Right ventricle myocardium inferior (tissue), 1 donor: Measurements from ENCODE around the gene DCAF4. TPM values are rescaled to one million over a fixed set of nuclear protein-coding genes. Genes with fewer than 3 reads are reported as not detected.
"Not testable (repeated sequence)": the region's sequence is repeated elsewhere in the genome, so short reads cannot be mapped to it uniquely, and the experiment has no call there.

Experiments
- ATAC-seq: fragments of 200-7000 bp; cut with Tn5 transposase; one replicate; pipeline ENCODE4 v1.9.1; 2020; ENCODE audit warnings: mild to moderate bottlenecking, moderate library complexity
- DNase-seq: peaks from one replicate; pipeline ENCODE4 v3.0.0; 2021; ENCODE audit errors: missing footprints
- intact Hi-C: fragments of 100-400 bp; cut with DNase I; formaldehyde crosslinking; loops from one replicate; pipeline ENCODE4 v1.11.0; 2022
- total RNA-seq: library from RNA; stranded (reverse); fragmentation: NEBNext Ultra II Directional; extraction: Animal tissue kit (Norgen Biotek cat#: 25700); gene quantifications from one replicate; pipeline ENCODE4 v1.2.1, GENCODE V29; 2021
- donor health status: DM: no; HTN: yes; CAD: no; lungs with severe emphysema.

DCAF4 gene
- total RNA-seq, 1 donor from 2014 or later = 7.9 TPM

DNA sequence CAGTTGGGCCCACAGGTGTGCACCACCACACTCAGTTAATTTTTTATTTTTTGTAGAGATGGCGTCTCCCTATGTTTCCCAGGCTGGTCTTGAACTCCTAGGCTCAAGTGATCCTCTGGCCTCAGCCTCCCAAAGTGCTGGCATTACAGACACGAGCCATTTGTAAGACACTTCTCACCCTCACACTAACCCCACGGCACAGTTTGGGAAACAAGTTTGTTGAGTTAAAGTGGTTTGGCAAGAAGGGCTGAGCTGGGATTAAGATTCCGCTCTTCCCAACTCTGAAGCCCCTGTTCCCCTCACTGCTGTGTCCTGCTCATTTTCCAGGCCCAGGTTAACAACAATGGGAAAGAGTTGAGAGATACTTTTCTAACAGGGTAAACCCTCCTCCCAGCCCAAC is 34.8 kb downstream of the DCAF4 start:
- DNase-seq, ATAC-seq, intact Hi-C loops: not testable (repeated sequence)

DNA sequence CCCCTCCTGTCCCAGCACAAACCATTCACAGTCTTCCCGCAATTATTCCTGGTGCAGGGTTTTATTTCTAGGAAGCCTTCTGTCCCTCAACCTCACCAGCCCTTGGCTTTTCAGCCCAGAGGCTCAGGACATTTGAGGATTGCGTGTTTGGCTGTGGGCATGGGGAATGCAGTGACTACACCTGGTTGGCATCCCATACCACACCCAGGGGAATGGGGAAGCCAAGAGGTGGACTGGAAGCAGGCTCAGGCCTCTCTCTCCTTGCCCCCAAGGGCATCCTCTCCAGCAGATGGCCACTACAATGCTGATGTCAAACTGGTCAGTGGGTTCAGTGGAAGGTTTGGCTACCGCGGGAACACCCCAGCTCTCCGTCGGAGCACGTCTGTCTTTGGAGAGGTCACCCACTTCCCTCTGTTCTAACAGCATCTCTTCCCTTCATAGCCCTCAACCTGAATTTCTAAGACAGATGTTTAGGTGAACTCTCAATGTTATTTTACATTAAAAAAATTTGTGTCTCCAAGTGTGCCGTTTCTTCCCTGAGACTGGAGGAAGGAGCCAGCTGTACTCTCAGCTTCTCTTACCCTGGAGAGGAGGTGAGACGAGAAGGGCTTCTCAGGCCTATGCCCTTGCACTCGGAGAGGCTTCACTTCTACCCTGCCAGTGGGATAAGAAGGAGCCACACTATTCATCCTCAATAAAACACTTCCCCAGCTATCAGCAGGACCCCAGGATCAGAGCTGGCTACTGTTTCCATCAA is 35.5 kb downstream of the DCAF4 start:
- no peak for ATAC-seq
- intact Hi-C loops = no loop called here

GRCh38 chr14:72962336-72962754 is 36.1 kb downstream of the DCAF4 start:
- DNase-seq, ATAC-seq, intact Hi-C loops: not testable (repeated sequence)

More for the DNA sequence above, 35.5 kb downstream of the DCAF4 start:
- no peak for DNase-seq

DNA sequence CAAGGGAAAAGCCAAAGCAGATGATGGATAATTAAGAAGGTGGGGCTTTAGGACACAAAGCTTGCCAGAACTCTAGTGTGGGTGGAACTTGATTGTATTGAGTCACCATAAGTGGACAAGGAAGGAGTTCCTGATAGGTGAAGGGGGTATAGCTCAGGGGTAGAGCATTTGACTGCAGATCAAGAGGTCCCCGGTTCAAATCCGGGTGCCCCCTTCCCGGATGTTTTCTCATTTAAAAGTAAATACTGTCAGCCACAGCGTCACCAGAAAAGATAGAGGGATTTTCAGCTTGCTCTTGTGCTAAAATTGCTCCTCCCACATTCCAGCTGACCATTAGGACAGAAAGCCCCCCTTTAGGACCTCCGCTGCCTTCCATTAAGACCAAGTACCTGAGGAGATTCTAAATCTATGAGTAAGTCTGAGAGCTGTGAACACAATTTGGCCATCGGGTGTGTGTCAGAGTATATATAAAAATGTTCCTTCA is 36.6 kb downstream of the DCAF4 start:
- ATAC-seq (no peak), DNase-seq (no peak)
- intact Hi-C loops = no loop called here

DNA sequence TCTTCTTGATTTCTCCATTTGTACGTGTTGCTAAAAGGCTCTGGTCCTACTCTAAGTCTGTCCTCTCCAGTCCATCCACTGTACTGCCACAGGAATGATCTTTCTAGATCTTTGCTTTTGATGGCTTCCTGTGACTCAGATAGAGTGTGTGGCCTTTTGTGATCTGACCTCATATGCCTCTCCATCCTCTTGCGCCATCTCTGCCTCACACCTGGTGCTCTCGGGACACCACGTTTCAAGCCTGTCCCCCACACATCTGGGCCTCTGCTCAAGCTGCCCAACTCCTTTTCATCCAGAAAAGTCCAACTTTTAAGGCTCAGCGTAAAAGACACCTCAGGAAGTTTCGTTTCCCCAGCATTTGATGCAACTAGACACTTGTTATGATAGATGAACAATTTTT is 39.0 kb downstream of the DCAF4 start:
- intact Hi-C loops = no loop called here
- DNase-seq (no peak), ATAC-seq (no peak)

DNA sequence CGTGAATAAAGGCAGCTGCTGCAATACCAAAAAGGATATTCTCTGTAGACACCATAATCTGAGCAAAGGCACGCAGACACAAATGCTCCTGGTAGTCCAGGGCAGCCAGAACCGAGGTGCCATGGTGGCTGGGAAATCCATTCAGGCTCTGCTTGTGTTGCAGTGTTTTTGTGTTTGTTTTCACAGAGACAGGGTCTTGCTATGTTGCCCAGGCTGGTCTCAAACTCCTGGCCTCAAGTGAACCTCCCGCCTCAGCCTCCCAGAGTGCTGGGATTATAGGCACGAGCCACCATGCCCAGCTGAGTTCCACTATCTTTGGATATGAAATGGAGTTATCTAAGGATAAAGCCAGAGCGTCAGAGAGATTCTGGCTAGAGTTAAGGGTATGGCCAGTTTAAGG is 39.8 kb downstream of the DCAF4 start:
- ATAC-seq (no peak), DNase-seq (no peak)
- intact Hi-C loops = no loop called here

- intact Hi-C loops = no loop called here
- ATAC-seq (no peak), DNase-seq (no peak)
These were observed 42.1 kb downstream of the DCAF4 start for GRCh38 chr14:72968316-72968715.

DNA sequence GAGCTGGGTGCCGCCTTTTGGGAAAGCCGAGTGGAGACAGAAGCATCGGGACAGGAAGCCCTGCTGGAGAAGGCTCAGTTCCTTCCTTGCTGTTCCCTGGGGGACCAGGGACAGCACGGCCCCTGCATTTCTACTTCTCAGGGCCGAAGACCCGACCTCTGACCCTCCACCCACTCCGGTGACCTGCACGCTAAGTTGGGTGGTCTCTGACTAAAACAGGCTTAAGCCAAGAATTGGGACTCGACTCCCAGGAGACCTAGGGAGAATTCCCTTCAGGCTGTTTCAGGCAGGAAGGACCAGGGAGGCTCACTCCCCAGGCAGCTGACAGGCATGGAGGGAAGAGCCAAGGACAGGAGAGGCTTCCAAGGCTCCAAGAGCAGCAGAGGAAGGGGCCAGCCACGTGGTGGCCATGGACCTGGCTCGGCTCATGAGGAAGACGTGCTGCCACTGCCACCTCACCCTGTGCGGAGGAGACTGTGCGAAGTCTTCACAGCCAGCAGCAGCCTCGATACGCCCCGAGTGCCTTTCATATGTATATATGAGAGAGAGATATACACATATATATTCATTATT is 43.9 kb downstream of the DCAF4 start:
- DNase-seq (no peak), ATAC-seq (no peak)
- intact Hi-C loops = no loop called here

GRCh38 chr14:72970824-72971434 is 44.7 kb downstream of the DCAF4 start:
- intact Hi-C loops = no loop called here
- ATAC-seq (no peak), DNase-seq (no peak)

DNA sequence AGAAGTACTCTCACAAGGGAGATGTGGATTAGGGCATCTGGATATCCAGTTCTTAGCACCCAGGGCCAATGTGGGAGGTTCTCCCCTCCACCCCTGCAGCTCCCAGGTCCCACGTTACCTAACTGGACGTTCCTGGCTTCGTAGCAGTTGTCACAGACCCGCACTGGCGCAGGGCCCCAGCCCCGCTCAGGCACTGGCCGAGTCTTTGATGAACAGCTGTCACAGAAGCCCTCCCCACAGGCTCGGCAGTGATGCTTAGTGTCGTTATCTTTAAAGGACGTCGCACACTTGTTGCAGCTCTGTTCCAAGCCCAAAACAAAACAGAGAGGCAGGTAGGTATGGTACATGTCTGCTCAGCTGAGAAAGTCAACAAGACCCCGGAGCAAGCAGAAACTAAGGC is 48.4 kb downstream of the DCAF4 start:
- ATAC-seq = no peak
- DNase-seq = no peak
- intact Hi-C loops = no loop called here

GRCh38 chr14:72975770-72976169 is 49.5 kb downstream of the DCAF4 start:
- ATAC-seq (no peak), DNase-seq (no peak)
- intact Hi-C loops = no loop called here

DNA sequence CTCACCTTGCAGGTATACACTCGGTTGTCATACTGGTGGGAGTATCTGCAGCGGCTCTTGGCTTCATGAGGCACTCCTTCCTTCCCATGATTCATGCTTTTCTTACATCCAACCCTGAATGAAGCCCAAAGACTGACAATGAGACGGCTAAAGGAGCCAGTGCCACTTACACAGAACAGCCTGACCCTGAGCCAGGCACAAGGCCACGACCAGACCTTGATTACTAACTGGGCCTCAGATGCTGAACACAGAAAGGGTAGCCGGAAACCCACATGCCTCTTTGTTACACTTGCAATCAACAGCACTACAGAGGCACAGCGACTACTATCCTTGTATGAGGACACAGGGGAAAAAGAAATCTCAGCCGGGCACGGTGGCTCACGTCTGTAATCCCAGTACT is 52.6 kb downstream of the DCAF4 start:
- DNase-seq (no peak), ATAC-seq (no peak)
- intact Hi-C loops = no loop called here

DNA sequence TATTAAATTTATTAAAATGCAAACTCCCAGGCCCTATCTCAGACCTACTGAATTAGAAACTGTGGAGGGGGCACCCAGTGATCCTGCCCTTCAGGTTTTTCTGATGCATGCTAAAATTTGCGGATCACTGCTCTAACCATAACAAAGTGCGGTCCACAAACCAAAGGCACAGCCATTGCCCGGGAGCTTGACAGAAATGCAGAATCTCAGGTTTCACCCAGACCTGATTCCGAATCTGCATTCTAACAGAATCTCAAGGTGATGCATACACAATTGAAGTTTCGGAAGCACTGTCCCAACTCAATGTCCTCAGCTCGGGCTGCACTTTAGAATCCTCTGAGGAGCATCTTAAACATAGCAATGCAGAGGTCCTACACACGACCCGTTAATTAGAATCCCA is 54.6 kb downstream of the DCAF4 start:
- ATAC-seq = no peak
- intact Hi-C loops = no loop called here

DNA sequence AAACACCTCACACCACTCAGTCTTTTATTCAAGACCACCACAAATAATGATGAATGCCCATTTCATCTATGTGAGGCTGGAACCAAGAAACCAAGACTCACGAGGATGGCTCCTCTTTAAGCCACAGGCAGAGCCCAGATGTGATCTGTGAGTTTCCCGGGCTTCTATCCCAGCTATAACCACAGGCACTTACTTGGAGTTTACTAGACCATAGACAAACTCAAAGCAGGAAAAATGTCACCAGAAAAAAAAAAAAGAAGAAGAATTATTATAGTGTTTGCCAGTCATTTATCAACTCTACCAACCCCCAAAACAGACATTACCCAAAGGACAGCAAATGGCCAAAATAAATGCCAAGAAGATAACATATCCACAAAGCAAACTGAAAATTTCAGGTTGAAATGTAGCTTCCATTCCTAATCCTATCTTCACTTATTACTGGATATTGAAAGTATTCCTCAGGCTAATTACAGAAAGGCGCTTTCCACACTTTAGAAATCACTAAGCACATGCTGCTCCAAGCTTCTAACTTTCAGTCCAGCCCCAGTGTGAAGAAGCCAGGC is 56.0 kb downstream of the DCAF4 start:
- intact Hi-C loops = no loop called here

More for the DNA sequence above, 54.6 kb downstream of the DCAF4 start:
- DNase-seq = no peak

GRCh38 chr14:72986214-72986613 is 60.0 kb downstream of the DCAF4 start:
- no peak for ATAC-seq
- no peak for DNase-seq
- intact Hi-C loops = no loop called here

More for the DNA sequence above, 56.0 kb downstream of the DCAF4 start:
- no peak for ATAC-seq
- DNase-seq = no peak

- ATAC-seq = no peak
- intact Hi-C loops = no loop called here
- DNase-seq = no peak
These were observed 60.6 kb downstream of the DCAF4 start for GRCh38 chr14:72986857-72987256.

DNA sequence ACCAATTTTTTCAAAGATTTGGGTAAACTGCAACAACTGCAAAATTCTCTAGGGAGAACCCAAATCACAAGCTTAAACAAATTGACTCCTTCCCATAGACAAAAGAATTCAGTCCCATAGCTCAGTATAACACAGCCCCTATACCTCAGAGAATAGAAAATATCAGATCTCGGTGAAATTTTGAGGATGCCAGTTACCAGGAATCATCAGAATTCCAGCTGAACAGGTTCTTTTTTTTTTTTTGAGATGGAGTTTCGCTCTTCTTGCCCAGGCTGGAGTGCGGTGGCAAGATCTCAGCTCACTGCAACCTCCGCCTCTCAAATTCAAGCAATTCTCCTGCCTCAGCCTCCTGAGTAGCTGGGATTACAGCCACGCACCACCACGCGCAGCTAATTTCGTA is 63.9 kb downstream of the DCAF4 start:
- ATAC-seq = no peak
- intact Hi-C loops = no loop called here
- DNase-seq = no peak

DNA sequence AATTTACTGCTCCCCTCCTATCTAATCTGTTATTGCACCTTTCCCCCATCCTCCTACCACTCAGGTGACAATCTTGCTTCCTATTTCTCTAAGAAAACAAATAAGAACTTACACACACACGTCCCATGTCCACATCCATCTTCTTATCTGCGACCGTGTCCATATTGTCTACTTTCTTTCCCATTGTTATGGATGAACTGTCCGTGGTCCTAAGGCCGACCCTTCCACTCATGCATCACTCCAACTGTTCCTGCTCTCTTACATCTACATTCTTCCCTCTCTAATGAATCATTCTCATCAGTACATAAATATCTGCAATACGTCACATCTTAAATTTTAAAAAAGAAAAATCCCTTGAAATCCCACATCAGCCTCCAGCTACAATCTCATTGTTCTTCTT is 70.7 kb downstream of the DCAF4 start:
- ATAC-seq (no peak), DNase-seq (no peak)
- intact Hi-C loops = no loop called here

- intact Hi-C loops = no loop called here
- ATAC-seq = no peak
- no peak for DNase-seq
These were observed 72.1 kb downstream of the DCAF4 start for GRCh38 chr14:72998252-72998903.
